B cell (primary cell): ENCODE measurements around the gene TRNP1. TPM values are rescaled to one million over a fixed set of nuclear protein-coding genes. Genes with fewer than 3 reads are reported as not detected.

Experiments used
- ATAC-seq: fragments of 200-7000 bp; cut with Tn5 transposase; one replicate; pipeline ENCODE4 v1.10.0; 2021; ENCODE audit warnings: low read depth, mild to moderate bottlenecking, moderate number of reproducible peaks, moderate library complexity
- CTCF ChIA-PET: fragments of 350-600 bp; sonication (Branson Sonifier 250); formaldehyde crosslinking; loops from one replicate; lab custom pipeline; 2021; ENCODE audit warnings: antibody characterized with exemption, inconsistent platforms; lab: Charles Lee
- POLR2A ChIA-PET: fragments of 350-600 bp; sonication (Branson Sonifier 250); formaldehyde crosslinking; loops from one replicate; lab custom pipeline; 2021; ENCODE audit warnings: antibody characterized with exemption; lab: Charles Lee
- DNase-seq: peaks from one replicate; pipeline ENCODE4 v3.0.0; 2013
- H2AFZ ChIP-seq: 2 replicates; pipeline ENCODE4 v1.6.1; 2012; ENCODE audit warnings: mild to moderate bottlenecking, low read depth, low read length; ENCODE audit not compliant: insufficient read depth, poor library complexity, severe bottlenecking
- H3K27ac ChIP-seq, 2 donors: 1 replicate in 1 of 2; 2 replicates in 1 of 2; pipeline ENCODE4 v1.5.1; 2012 to 2013; ENCODE audit warnings: low read length in 2 of 2, mild to moderate bottlenecking in 2 of 2, moderate library complexity in 1 of 2
- H3K27me3 ChIP-seq, 4 experiments: fragments of 200-600 bp in 1 of 4; sonication (generic) in 1 of 4; replicated peaks in 1 of 4; 1 replicate in 2 of 4; 2 replicates in 2 of 4; pipeline versions ENCODE4 v1.6.1 to v1.7.0; 2013 to 2016; ENCODE audit warnings: low read length in 3 of 4, mild to moderate bottlenecking in 2 of 4, mixed read lengths in 1 of 4, moderate library complexity in 1 of 4; ENCODE audit not compliant: insufficient read depth in 4 of 4, control insufficient read depth in 3 of 4; ENCODE audit errors: control extremely low read depth in 1 of 4
- H3K36me3 ChIP-seq, 2 experiments: replicated peaks in 1 of 2; 1 replicate in 1 of 2; 2 replicates in 1 of 2; pipeline versions ENCODE4 v1.6.1 to v1.7.1; 2013; ENCODE audit warnings: low read length in 1 of 2; ENCODE audit not compliant: insufficient read depth in 2 of 2, control insufficient read depth in 1 of 2; ENCODE audit errors: control extremely low read depth in 1 of 2, extremely low read depth in 1 of 2
- H3K4me1 ChIP-seq, 2 donors: fragments of 200-600 bp in 1 of 2; sonication (generic) in 1 of 2; 1 replicate in 1 of 2; 2 replicates in 1 of 2; pipeline versions ENCODE4 v1.5.1 to v1.6.1; 2013 to 2017; ENCODE audit warnings: low read length in 2 of 2; ENCODE audit not compliant: control insufficient read depth in 2 of 2, insufficient read depth in 2 of 2
- H3K4me2 ChIP-seq: replicated peaks from 2 replicates; pipeline ENCODE3; 2012; ENCODE audit warnings: mild to moderate bottlenecking, low read depth, low read length; ENCODE audit not compliant: poor library complexity, severe bottlenecking
- H3K4me3 ChIP-seq, 5 experiments: fragments of 200-600 bp in 1 of 5; sonication (generic) in 1 of 5; 1 replicate in 3 of 5; 2 replicates in 2 of 5; pipeline versions ENCODE4 v1.5.1 to v1.7.0; 2011 to 2016; ENCODE audit warnings: low read length in 4 of 5, mild to moderate bottlenecking in 4 of 5, low read depth in 2 of 5, control low read depth in 1 of 5, moderate library complexity in 1 of 5; ENCODE audit not compliant: insufficient read depth in 1 of 5; ENCODE audit errors: control extremely low read depth in 1 of 5, extremely low read depth in 1 of 5
- H3K79me2 ChIP-seq: fragments of 200-600 bp; sonication (generic); one replicate; pipeline ENCODE4 v1.6.0; 2016; ENCODE audit warnings: low read length; ENCODE audit not compliant: control insufficient read depth, insufficient read depth
- H3K9ac ChIP-seq: fragments of 200-600 bp; sonication (generic); 2 replicates; pipeline ENCODE4 v1.6.1; 2017; ENCODE audit warnings: mild to moderate bottlenecking, low read length, moderate library complexity
- H3K9me3 ChIP-seq, 3 donors: one replicate each; pipeline versions ENCODE4 v1.6.1 to v1.7.1; 2013; ENCODE audit warnings: low read length in 2 of 3; ENCODE audit not compliant: control insufficient read depth in 2 of 3, insufficient read depth in 1 of 3; ENCODE audit errors: control extremely low read depth in 1 of 3
- H4K20me1 ChIP-seq: 2 replicates; pipeline ENCODE4 v1.6.0; 2012; ENCODE audit warnings: mild to moderate bottlenecking, low read length; ENCODE audit not compliant: insufficient read depth, control insufficient read depth, poor library complexity, severe bottlenecking
- H3K27ac Mint-ChIP-seq: one replicate; pipeline ENCODE4 v1.8.0; 2021; ENCODE audit warnings: mixed read lengths
- H3K27me3 Mint-ChIP-seq: one replicate; pipeline ENCODE4 v1.8.0; 2021; ENCODE audit warnings: mixed read lengths
- H3K4me1 Mint-ChIP-seq: one replicate; pipeline ENCODE4 v1.8.0; 2021; ENCODE audit warnings: mixed read lengths
- H3K4me3 Mint-ChIP-seq: one replicate; pipeline ENCODE4 v1.8.0; 2021; ENCODE audit warnings: mixed read lengths
- H3K9me3 Mint-ChIP-seq: one replicate; pipeline ENCODE4 v1.8.0; 2022; ENCODE audit warnings: mixed read lengths; ENCODE audit not compliant: insufficient read depth
- CTCF ChIP-seq: fragments of 200-600 bp; IDR thresholded peaks from one replicate; pipeline ENCODE4 v1.8.0; 2022; ENCODE audit warnings: antibody characterized with exemption, mild to moderate bottlenecking
- EZH2 ChIP-seq: IDR thresholded peaks from 2 replicates; pipeline ENCODE4 v1.6.1; 2012; ENCODE audit warnings: borderline replicate concordance, low read depth, mild to moderate bottlenecking, moderate library complexity, low read length; ENCODE audit not compliant: insufficient read depth, poor library complexity, severe bottlenecking
- WGBS: methylation state at CpG from one replicate; pipeline ENCODE4 v1.1.5; 2013; ENCODE audit warnings: missing lambda C conversion rate; ENCODE audit not compliant: insufficient coverage; 5-methylcytosine and 5-hydroxymethylcytosine counted together
- intact Hi-C: fragments of 100-400 bp; cut with micrococcal nuclease; formaldehyde crosslinking; loops from one replicate; pipeline ENCODE4 v1.10.0; 2022
- polyA plus RNA-seq: library from polyadenylated mRNA; depleted of rRNA; stranded (reverse); fragments of >200 nt; gene quantifications from 2 replicates; pipeline ENCODE4 v1.2.3, GENCODE V29; 2012
- total RNA-seq, 2 donors: library from RNA; stranded (reverse); fragments of 120-200 nt in 1 of 2; gene quantifications; 1 replicate in 1 of 2; 2 replicates in 1 of 2; pipeline versions ENCODE4 v1.2.3 to v1.2.4, GENCODE V29; 2013 to 2022

Gene TRNP1
- total and polyA plus RNA-seq, 2 donors (not counting 1 experiment from before 2014, with no cell fraction given), result 0.54 to 2.3 TPM

DNA sequence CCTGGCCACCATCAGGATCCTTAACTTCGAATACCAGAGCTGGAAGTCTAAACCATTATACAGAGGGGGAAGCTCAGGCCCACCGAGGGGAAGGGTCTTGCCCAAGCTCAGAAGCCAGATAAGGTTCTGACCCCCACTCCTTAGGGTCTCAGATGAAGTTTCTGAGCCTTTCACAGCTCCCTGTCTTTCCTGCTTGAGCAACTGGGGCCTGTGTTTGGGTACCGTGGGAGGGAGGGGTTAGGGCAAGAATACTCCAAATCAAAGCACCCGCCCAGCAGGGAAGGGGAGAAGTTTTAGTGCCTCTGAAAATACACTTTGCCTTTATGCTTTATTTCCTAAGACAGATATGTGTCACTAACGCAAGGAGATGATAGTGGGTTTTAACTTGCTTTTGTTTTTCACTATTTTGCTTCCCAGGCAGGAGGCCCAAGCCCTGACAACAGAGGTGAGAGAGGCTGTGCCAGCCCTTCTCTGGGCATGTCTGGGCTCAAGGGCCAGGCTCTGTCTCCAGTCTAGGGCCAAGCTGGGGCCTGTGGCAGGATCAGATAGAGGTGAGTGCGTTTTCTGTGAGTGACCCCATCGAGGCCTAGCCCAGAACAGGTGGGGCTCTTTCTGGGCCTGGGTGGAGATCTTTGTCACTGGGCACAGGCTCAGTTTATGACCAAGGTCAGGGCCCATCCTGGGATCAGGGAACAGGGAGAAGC is 39.7 kb downstream of the TRNP1 start:
- H3K9me3 Mint-ChIP-seq, result no peaks in the 10 kb centered on the region

More for the DNA sequence above, 39.7 kb downstream of the TRNP1 start:
- H3K4me3 ChIP-seq, result no peak overlapping the region
- DNase-seq (no peak), ATAC-seq (no peak)
- no peak overlapping the region for H3K9ac ChIP-seq
- no peak overlapping the region for H3K27ac Mint-ChIP-seq
- no peak overlapping the region for H2AFZ ChIP-seq
- intact Hi-C loops, result no loop called here
- H3K4me2 ChIP-seq, result no peak overlapping the region
- peaks cover 5% of the 10 kb centered on the region for H3K4me1 Mint-ChIP-seq
- peaks cover 5 to 8% of the 10 kb centered on the region in 2 donors for H3K4me1 ChIP-seq
- no peaks in the 10 kb centered on the region for H4K20me1 ChIP-seq
- TF ChIP-seq EZH2 (no peak), CTCF (no peak)
- no peaks in the 10 kb centered on the region for H3K9me3 ChIP-seq
- peaks cover 0 to 18% (median 0%) of the 10 kb centered on the region in 4 experiments for H3K27me3 ChIP-seq
- H3K79me2 ChIP-seq, result no peaks in the 10 kb centered on the region
- H3K36me3 ChIP-seq, result no peaks in the 10 kb centered on the region
- ChIA-PET POLR2A (no interaction called here), CTCF (interaction anchor here (0.6 to 3.4 kb wide), 3 partner anchors 12 to 44 kb away, joined by 3 to 26 read pairs (median 3); no protein-coding TSS in a partner anchor)
- WGBS, result 95% methylated on average over 4 of the region's 7 CpGs
- H3K4me3 Mint-ChIP-seq, result no peak overlapping the region
- H3K27me3 Mint-ChIP-seq, result peaks cover 3% of the 10 kb centered on the region
- no peak overlapping the region for H3K27ac ChIP-seq
